ENCODE data around the gene AP2A1. TPM values are rescaled to one million over a fixed set of nuclear protein-coding genes. Genes with fewer than 3 reads are reported as not detected.

AP2A1 gene
- total and polyA plus RNA-seq, 2 donors (not counting 1 experiment from before 2014, with no cell fraction given) = 64.2 to 95.0 TPM

DNA sequence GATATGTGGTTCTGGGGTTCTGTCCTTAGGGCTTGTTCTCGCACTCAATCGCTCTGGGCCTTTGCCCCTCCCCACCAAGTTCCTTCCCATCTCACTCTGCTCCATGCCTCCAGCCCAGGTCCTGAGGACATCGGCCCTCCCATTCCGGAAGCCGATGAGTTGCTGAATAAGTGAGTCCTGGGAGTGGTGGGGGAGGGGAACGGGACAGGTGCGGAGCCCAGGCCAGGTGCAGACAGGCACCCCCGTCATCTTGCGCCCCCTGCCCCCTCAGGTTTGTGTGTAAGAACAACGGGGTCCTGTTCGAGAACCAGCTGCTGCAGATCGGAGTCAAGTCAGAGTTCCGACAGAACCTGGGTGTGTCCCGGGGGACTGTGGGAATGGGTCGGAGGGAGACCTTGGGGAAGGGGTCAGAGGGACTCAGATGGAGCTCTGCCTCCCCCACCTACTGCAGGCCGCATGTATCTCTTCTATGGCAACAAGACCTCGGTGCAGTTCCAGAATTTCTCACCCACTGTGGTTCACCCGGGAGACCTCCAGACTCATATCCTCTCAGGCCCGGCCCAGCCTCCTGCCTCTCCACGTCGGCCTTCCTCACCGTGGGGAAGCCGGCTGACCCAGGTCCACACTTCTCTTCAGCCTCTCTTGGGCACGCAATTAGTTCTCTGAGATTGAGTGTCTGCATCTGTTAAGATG, 36.2 kb downstream of the AP2A1 start:
- no peak overlapping the region for H3K9ac ChIP-seq (ENCODE audit: insufficient read depth, low read length)
- H3K4me1 ChIP-seq (ENCODE audit: control insufficient read depth, extremely low read depth, insufficient read depth, low read length) = peaks cover 4% of the 10 kb centered on the region
- peaks cover 36% of the 10 kb centered on the region for H3K36me3 ChIP-seq (ENCODE audit: control insufficient read depth, insufficient read depth, low read length)
- TF ChIP-seq, protein P1, sequence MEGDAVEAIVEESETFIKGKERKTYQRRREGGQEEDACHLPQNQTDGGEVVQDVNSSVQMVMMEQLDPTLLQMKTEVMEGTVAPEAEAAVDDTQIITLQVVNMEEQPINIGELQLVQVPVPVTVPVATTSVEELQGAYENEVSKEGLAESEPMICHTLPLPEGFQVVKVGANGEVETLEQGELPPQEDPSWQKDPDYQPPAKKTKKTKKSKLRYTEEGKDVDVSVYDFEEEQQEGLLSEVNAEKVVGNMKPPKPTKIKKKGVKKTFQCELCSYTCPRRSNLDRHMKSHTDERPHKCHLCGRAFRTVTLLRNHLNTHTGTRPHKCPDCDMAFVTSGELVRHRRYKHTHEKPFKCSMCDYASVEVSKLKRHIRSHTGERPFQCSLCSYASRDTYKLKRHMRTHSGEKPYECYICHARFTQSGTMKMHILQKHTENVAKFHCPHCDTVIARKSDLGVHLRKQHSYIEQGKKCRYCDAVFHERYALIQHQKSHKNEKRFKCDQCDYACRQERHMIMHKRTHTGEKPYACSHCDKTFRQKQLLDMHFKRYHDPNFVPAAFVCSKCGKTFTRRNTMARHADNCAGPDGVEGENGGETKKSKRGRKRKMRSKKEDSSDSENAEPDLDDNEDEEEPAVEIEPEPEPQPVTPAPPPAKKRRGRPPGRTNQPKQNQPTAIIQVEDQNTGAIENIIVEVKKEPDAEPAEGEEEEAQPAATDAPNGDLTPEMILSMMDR (conservative IDR thresholded peaks at IDR 0.05 in 1 of 2, IDR thresholded peaks at IDR 0.05 in 1 of 2; ENCODE audit: low read depth in 1 of 2, low read length in 2 of 2) = no peak
- TF ChIP-seq EZH2 (IDR thresholded peaks at IDR 0.05; ENCODE audit: low read length, missing control alignments) = no peak
- no peaks in the 10 kb centered on the region for H3K9me3 ChIP-seq (ENCODE audit: control insufficient read depth, insufficient read depth, low read depth, low read length)
- no peaks in the 10 kb centered on the region for H4K20me1 ChIP-seq (ENCODE audit: control insufficient read depth, extremely low read depth, insufficient read depth, low read length)
- peak overlapping the region; percentile 35 for H3K4me2 ChIP-seq (ENCODE audit: extremely low read depth, insufficient read depth, low read length)
- no peak overlapping the region for H2AFZ ChIP-seq (ENCODE audit: low read length)
- DNase-seq (ENCODE audit: low read depth in 2 of 2) = no peak
- H3K27me3 ChIP-seq (ENCODE audit: control insufficient read depth, insufficient read depth, low read length) = no peaks in the 10 kb centered on the region
- H3K27ac ChIP-seq (ENCODE audit: insufficient read depth, low read length) = no peak overlapping the region
- no peaks in the 10 kb centered on the region for H3K79me2 ChIP-seq (ENCODE audit: control insufficient read depth, insufficient read depth, low read length)
- peak overlapping the region in 1 of 4 experiments; percentile 7 for H3K4me3 ChIP-seq (replicated peaks in 1 of 4; ENCODE audit: control extremely low read depth in 1 of 4, insufficient read depth in 1 of 4, low read depth in 3 of 4, low read length in 4 of 4)

DNA sequence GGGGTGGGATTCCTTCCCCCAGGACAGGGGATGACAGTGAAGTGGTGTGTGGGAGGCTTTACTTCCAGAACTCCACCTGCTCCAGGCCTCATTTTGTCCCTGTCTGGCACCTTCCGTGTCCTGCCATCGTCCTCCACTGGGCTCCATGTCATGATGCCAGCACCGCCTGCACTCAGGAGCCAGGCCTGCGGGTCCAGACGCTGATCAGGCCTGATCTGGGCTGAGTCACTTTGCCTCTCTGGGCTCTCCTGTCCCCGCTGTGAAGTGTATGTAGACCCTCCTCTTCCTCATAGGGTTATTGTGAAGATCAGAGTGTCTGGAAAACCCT, 36.7 kb downstream of the AP2A1 start:
- Histone ChIP-seq H3K27me3 (ENCODE audit: control insufficient read depth, insufficient read depth, low read length) (no peaks in the 10 kb centered on the region), H3K36me3 (ENCODE audit: control insufficient read depth, insufficient read depth, low read length) (peaks cover 36% of the 10 kb centered on the region), H4K20me1 (ENCODE audit: control insufficient read depth, extremely low read depth, insufficient read depth, low read length) (no peaks in the 10 kb centered on the region), H2AFZ (ENCODE audit: low read length) (no peak overlapping the region), H3K9ac (ENCODE audit: insufficient read depth, low read length) (no peak overlapping the region), H3K79me2 (ENCODE audit: control insufficient read depth, insufficient read depth, low read length) (no peaks in the 10 kb centered on the region), H3K27ac (ENCODE audit: insufficient read depth, low read length) (no peak overlapping the region), H3K9me3 (ENCODE audit: control insufficient read depth, insufficient read depth, low read depth, low read length) (no peaks in the 10 kb centered on the region), H3K4me1 (ENCODE audit: control insufficient read depth, extremely low read depth, insufficient read depth, low read length) (peaks cover 4% of the 10 kb centered on the region), H3K4me3 (replicated peaks in 1 of 4; ENCODE audit: control extremely low read depth in 1 of 4, insufficient read depth in 1 of 4, low read depth in 3 of 4, low read length in 4 of 4) (no peak overlapping the region), H3K4me2 (ENCODE audit: extremely low read depth, insufficient read depth, low read length) (no peak overlapping the region)
- TF ChIP-seq EZH2 (IDR thresholded peaks at IDR 0.05; ENCODE audit: low read length, missing control alignments) = no peak
- TF ChIP-seq, protein P1 (conservative IDR thresholded peaks at IDR 0.05 in 1 of 2, IDR thresholded peaks at IDR 0.05 in 1 of 2; ENCODE audit: low read depth in 1 of 2, low read length in 2 of 2) = no peak
- DNase-seq (ENCODE audit: low read depth in 2 of 2) = no peak

DNA sequence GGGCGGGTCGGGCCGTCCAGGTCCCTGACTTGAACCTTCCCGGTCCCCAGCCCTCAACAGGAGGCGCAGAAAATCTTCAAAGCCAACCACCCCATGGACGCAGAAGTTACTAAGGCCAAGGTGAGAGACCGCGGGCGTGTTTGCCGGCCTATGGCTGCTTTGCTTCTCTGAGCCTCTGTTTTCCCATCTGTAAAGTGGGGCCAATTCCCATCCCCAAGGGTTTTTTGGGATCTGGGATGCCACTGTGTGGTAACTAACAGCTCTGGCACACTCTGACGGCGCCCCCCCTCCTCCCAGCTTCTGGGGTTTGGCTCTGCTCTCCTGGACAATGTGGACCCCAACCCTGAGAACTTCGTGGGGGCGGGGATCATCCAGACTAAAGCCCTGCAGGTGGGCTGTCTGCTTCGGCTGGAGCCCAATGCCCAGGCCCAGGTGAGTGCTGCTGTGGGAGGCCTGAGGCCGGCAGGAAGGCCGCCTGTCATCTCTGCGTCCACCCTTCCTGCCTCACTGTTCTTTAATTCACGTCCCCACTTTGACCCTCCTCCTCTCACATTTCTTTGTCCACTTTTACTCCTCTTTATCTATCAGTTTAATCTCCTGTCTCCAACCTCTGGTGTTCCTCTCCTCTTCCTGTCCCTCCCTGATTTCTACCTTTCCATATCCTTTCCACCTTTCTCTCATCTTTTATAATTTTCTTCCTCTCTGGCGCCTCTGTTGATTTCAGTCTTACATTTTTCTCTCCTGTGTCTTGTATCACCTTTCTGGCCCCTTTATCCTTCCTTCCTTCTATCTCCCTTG, 39.2 kb downstream of the AP2A1 start:
- H3K27me3 ChIP-seq (ENCODE audit: control insufficient read depth, insufficient read depth, low read length) = no peaks in the 10 kb centered on the region
- no peak overlapping the region for H3K9ac ChIP-seq (ENCODE audit: insufficient read depth, low read length)
- no peak overlapping the region for H3K4me2 ChIP-seq (ENCODE audit: extremely low read depth, insufficient read depth, low read length)
- H3K9me3 ChIP-seq (ENCODE audit: control insufficient read depth, insufficient read depth, low read depth, low read length) = no peaks in the 10 kb centered on the region
- no peaks in the 10 kb centered on the region for H3K79me2 ChIP-seq (ENCODE audit: control insufficient read depth, insufficient read depth, low read length)
- no peak overlapping the region for H3K4me3 ChIP-seq (replicated peaks in 1 of 4; ENCODE audit: control extremely low read depth in 1 of 4, insufficient read depth in 1 of 4, low read depth in 3 of 4, low read length in 4 of 4)
- no peak overlapping the region for H2AFZ ChIP-seq (ENCODE audit: low read length)
- peaks cover 7% of the 10 kb centered on the region for H3K4me1 ChIP-seq (ENCODE audit: control insufficient read depth, extremely low read depth, insufficient read depth, low read length)
- no peak for DNase-seq (ENCODE audit: low read depth in 2 of 2)
- H3K36me3 ChIP-seq (ENCODE audit: control insufficient read depth, insufficient read depth, low read length) = peaks cover 21% of the 10 kb centered on the region
- no peaks in the 10 kb centered on the region for H4K20me1 ChIP-seq (ENCODE audit: control insufficient read depth, extremely low read depth, insufficient read depth, low read length)
- no peak for TF ChIP-seq EZH2 (IDR thresholded peaks at IDR 0.05; ENCODE audit: low read length, missing control alignments)
- TF ChIP-seq, protein P1 (conservative IDR thresholded peaks at IDR 0.05 in 1 of 2, IDR thresholded peaks at IDR 0.05 in 1 of 2; ENCODE audit: low read depth in 1 of 2, low read length in 2 of 2) = no peak
- no peak overlapping the region for H3K27ac ChIP-seq (ENCODE audit: insufficient read depth, low read length)

Data from fibroblast of lung (primary cell).